ENCODE results near the gene PLCB1.

The PLCB1 gene

DNA sequence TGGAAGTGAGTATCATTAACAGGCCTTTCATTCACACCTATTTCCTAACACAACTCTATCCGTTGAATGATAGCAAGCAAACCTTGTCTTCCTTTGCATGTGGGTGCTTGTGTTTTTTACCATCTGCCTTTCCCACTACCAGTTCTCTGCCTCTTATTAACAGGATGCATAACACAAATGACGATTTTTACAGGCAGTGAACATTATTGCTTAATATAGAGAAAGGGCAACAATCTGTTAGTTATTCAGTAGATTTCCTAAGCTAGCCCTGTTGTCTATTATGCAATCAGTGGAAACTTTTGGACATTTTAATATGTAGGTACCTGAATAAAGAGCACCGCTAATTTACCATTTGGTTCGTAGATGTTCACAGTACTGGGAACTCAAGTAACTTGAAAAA lies 588.0 kb downstream of the PLCB1 start:
- peak; percentile 15 for DNase-seq (ENCODE audit: low read depth)

DNA sequence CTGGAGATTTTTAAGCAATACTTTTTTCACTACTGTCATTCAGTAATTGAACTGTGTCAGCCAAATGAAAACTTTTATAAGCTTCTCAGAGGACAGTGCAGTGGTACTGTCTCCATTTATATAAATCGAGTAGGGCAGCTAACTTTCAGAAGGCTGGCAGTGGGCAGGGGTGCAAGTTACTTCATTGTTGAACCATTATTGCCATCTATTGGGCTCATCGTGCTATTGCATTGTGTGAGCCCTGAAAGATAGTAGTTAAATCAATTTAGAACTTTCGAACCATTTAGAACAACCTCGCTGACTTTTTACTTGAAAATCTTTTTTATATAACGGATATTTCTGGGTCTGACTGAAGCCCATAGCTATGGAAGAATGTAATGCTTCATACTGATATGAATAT lies 589.0 kb downstream of the PLCB1 start:
- DNase-seq (ENCODE audit: low read depth): peak; percentile 70

DNA sequence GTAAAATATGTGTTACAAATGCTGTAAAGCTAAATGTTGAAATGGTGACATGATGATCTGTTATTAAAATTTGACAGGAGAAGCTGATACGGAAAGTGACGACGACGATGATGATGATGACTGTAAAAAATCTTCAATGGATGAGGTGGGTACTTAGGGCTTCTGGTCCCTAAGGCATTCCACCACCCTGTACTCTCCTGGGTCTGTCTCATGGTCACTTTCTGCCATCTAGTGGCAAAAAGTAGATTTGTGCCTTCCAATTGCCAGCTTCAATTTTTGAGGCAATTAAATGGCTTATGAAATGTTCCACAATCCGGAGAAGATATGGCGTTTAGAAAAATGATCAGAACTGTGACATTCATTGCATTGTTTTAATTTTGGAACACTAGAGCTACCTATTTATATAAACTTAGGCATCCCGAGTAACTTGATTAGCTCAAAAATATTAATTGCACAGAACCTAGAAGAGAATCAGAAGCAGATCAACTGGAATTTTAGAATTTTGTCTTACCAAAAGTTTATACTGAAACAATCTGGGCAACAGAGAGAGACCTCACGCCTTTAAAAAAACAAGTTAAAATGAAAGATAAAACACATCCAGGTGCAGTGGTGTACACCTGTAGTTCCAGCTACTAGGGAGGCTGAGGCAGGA lies 590.3 kb downstream of the PLCB1 start:
- peak; percentile 77 for DNase-seq (ENCODE audit: low read depth)

DNA sequence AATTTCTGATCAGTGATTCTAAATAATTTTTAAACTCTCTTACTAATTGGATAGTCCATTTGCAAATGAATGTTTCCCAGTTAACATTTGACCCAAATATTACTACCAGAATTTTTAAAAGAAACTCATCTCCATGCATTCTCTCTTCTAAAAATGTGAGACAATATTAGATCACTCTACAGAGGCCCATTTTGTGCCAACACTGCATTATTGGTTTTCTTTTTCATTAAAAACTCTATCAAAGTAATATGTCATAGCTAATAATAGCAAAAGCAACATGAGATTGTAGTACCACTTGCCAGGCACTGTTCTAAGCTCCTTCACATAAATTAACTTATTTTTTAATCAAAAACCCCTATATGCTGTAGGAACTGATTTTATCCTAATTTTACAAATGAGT lies 591.2 kb downstream of the PLCB1 start:
- DNase-seq (ENCODE audit: low read depth): no peak

DNA sequence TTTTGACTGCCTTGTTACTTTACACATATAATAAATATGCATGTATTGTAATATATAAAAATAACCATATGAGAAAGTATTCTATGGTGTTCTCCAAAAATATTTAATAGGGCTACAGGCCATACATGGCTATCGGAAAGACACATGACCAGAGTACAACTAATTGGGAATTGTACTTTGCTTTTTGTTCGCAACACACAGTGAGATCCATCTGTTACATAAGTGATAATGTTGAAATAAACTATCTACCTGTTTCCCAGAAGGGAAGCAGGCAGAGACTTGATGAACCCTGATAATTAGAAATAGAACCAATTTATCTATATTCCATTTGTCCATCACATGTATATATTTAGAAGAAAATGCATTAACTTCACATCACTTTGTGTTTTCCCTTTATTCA lies 592.8 kb downstream of the PLCB1 start:
- no peak for DNase-seq (ENCODE audit: low read depth)

DNA sequence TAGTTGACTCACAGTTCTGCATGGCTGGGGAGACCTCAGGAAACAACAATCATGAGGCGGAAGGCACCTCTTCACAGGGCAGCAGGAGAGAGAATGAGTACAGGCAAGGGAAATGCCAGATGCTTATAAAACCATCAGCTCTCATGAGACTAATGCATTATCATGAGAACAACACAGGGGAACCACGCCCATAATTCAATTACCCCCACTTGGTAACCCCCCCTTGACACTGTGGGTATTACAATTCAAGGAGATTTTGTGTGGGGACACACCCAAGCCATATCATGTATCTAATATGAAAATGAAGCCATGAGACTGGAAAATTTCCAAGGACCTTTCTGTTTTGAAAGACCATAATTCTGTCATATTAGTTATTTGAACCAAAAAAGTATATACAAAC lies 594.4 kb downstream of the PLCB1 start:
- no peak for DNase-seq (ENCODE audit: low read depth)

DNA sequence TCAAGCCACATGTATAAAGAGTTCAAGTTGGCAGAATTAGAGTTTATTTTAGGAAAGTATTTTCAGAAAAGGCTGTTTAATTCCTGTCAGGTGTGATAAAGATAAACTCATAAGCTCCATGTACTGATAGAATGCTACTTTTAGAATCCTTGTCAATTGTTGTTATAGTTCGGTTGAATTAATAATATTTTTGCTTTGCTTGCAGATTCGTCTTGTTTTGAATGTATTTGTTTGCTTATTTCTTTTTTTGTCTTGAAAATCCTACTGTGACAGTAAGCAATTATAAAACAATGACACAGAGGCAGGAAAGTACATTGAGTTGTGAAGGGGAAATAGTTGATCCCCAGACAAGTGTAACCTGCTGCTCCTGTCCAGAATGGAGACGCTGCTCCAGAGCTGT lies 602.9 kb downstream of the PLCB1 start:
- DNase-seq (ENCODE audit: low read depth): no peak

DNA sequence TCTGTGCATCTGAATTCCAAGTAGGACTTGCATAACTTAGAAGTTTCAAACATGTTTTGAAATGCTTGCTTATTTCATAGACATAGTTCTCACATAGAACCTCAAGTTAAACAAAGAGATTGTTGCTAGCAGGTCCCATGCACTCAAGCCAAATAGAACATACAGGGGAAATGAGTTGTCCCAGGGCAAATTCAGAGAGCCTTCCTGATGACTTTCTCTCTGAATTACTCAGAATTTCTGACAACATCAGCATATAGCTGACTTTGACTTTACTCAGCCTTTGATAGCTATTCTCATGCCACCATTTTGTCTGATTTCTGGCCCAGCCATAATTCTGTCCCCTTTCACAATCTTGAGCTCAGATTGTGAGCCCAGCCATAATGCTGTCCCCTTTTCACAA lies 603.6 kb downstream of the PLCB1 start:
- DNase-seq (ENCODE audit: low read depth): no peak

DNA sequence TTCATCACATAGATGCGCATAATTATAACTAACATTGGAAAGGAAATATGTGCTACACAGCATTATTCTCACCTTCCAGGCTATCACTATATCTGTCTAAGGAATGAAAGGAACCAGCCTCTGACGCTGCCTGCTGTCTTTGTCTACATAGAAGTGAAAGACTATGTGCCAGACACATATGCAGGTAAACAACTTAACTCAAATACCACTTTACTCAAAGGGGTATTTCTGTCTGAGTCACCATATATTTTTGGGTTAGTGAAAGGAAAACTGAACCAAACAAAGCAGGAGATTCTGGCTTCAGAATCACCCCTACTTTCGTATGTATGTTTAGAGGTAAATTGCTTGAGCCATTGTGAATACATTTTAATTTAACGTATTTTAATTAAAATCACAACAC lies 608.2 kb downstream of the PLCB1 start:
- DNase-seq (ENCODE audit: low read depth): no peak

DNA sequence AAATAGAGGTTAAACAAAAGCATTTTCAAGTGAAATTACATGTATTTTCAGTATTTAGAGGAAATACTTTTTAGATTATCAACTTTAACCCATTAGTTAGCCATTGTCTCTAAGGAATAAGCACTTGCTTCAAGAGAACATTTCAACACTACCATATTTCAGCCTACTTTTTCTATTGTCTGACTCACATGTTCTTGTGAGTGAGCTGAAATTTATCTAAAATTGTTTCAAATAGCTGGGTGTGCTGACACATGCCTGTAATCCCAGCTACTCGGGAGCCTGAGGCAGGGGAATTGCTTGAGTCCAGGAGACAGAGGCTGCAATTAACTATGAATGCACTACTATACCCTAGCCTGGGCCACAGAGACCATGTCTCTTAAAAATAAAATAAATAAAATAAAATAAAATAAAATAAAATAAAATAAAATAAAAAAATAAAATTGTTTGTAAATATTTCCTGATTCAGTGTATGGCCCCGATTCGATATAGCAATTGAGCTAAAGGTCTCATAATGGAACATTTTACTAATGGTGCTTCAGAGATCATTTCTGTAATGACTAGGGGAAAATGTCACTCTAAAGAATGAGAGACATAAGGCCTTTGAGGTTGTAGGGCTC lies 612.3 kb downstream of the PLCB1 start:
- DNase-seq (ENCODE audit: low read depth): peak; percentile 35

DNA sequence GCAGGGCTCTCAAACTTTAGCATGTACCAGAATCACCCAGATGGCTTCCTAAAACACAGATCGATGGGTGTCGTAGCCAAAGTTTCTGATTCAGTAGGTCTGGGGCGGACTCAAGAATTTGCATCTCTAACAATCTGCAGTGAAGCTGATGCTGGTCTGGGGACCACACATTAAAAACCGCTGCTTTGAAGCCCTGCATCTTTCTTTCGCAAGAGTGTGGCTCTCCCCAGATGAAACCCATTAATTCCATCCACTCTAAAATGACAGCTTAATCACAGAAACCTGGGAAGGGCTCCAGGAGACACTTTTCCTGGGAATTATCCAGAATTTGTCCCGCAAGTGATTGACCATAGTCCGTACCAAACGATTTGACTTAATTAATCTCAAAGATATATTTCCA lies 617.0 kb downstream of the PLCB1 start:
- DNase-seq (ENCODE audit: low read depth): peak; percentile 64

DNA sequence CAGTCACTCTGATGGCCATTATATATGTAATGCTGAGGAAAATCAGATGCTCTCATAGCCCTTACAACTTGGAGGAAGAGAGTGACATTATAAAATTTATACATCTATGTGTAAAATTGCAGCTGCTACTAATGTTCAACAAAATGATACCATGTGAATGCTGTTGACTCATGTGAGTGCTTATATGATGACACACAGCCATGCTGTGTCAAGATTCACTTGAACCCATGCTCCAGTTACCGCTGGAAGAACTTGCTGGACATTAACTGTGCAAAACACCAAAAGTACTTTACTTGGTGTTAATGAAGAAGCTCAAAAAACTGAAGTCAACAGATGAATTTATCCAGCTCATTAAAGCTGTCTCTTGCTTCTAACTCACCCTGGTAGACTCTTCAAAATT lies 617.9 kb downstream of the PLCB1 start:
- DNase-seq (ENCODE audit: low read depth): peak; percentile 69

DNA sequence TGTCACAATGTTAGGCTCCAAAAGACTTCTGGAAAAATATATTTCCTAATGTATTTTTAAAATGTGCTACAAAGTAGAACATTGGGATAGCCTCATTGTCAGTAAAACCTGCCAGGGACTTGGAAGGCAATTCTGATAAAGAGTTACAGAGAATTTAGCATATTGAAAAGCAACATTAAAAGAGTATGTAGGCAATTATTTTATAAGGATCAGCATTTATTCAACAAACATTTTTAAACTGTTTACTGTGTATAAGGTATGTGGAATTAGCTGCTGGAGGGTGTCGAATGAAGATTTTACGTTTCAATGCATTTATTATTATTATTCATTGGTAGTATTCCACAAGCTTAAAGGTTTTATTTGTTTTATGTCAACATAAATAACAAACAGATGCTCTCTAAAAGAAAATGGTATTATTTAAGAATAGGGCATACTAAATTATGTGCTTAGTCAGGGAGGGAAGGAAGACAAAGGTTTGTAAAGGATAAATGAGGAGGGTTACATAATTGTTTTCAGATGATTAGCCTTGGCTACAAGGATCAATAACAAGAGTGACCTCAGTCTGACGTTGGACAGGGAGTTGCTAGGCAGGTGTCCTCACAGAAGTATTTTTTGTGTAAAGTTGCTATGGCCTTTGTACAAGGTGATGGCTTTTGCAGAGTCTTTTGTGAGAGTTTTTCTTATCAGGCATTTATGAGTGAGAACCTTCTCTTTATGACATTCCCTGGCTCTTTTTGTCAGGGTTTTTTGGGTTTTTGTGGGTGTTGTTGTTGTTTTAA lies 623.5 kb downstream of the PLCB1 start:
- DNase-seq (ENCODE audit: low read depth): no peak

DNA sequence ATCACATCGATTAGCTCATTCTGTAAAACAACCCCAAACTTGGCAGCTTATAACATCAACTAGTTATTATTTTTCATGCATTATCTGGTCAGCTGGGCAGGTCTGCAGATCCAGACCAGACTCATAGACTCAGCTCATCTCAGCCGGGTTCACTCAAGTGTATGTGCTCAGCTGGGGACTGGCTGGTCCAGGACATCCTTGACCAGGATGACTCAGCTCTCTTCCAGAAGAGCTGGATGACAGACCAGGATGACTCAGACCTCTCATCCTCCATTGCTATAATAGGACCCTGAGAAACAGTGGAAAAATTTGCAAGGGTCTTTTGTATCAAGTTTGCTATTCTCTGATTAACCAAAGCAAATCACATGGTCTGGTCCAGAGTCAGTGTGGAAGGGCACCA lies 624.3 kb downstream of the PLCB1 start:
- peak; percentile 97 for DNase-seq (ENCODE audit: low read depth)

DNA sequence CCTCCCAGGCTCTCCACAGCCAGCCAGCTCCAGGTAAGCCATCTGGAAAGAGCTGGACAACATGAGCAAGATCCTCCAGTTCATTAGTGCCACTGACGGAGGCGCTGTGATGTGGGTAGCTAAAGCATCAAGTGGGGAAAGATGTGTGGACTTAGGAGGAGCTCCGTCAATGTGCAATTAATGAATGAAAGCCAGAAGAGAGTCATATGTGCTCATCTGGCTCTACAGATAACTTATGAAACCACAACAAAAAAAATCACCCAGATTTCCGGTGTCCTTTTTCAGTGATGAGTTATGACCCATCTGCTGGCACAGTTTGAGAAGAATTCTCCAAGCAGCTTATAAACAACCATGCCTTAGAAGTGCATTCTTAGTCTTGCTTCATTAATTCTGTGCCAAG lies 625.1 kb downstream of the PLCB1 start:
- DNase-seq (ENCODE audit: low read depth): peak; percentile 96

DNA sequence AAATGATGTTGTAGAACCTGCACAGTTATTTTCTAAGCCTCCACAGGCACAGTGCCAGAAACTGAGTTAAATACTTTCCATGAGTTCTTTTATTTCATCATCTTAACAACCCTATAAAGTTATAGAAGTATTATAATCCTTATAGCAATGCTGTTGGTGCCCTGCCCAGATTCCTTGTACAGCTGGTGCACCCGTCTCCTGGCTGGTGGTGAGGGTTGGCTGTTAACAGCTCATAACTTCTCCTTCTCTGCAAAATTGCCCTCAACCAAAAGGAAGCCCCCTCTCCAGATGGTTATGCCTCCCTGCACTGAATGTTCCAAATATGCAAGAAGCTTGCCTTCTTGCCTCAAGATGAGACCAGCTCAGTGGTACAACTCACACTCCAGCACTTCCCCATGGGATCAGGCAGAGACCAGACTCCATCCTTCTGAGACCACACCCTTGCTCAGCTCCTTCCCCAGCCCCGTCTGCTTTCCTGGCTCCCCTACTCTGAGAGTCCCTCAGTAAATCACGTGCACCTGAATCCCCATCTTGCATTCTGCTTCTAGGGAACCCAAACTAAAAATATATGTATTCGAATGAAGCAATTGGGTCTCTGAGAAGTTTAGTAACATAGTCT lies 632.4 kb downstream of the PLCB1 start:
- DNase-seq (ENCODE audit: low read depth): peak; percentile 62

DNA sequence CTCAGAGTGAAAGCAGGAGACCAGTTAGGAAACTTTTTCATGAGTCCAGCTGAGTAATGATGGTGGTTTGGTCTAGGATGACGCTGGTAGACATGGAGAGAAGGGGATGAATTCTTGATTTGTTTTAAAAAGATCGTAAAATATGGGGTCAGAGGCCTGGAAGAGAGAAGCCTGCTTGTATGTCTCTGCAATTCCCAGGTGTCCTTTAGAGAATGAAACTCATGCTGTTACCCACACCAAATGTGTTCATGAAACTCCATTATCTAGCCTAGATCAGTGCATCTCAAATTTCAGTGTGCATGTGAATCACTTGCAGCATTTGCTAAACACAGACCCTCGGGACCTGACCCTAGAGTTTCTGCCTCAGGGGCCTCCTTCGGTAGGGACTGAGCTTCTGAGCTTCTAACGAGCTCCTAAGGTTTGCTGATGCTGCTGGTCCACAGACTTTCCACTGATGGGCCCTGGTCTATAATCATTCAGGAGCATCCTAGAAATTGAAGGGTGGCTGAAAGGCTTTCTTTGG lies 634.9 kb downstream of the PLCB1 start:
- DNase-seq (ENCODE audit: low read depth): no peak

DNA sequence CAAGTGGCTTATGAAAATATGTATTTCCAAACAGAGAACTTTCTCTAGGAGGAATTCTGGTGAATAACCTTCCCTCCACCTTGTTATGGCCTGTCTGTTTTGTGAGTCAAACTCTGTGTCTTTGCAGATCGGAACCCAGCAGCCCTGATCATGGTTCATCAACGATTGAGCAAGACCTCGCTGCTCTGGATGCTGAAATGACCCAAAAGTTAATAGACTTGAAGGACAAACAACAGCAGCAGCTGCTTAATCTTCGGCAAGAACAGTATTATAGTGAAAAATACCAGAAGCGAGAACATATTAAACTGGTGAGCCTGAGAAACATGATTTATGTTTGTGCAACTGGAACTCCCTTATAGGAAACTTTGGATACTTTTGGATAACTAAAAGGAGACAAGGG lies 642.3 kb downstream of the PLCB1 start:
- DNase-seq (ENCODE audit: low read depth): no peak

DNA sequence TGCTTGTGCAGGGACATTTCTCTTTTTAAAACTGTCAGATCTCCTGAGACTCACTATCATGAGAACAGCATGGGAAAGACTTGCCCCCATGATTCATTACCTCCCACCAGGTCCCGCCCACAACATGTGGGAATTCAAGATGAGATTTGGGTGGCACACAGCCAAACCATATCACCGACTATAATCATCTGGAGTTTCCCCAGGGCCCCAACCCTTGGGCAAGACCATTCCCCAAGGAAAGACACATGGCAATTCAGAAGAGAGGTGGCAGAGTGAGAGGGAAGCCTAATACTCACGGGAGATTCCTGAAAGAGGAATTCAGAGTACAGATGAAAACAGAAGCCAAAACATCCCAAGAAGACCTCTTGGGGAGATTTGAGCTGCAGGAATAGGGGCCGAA lies 645.8 kb downstream of the PLCB1 start:
- DNase-seq (ENCODE audit: low read depth): peak; percentile 38

DNA sequence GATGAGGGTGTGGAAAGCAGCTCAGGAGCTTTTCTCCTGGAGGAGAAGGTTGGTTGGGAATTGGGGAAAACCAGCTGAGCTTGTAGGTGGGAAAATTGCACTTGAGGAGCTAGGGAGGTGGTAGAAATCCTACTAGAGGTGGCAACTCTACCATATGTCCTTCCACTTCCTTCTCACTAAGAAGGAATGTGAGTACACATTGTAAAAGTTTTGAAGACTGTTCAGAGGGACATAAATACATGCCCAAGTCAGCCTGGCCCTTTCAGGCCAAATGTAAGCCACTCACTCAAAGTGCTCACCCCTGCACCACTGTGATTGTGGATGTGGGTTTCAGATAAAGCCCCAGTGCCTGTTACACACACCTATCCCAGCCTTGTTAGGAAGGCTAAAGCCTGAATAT lies 646.3 kb downstream of the PLCB1 start:
- peak; percentile 24 for DNase-seq (ENCODE audit: low read depth)

DNA sequence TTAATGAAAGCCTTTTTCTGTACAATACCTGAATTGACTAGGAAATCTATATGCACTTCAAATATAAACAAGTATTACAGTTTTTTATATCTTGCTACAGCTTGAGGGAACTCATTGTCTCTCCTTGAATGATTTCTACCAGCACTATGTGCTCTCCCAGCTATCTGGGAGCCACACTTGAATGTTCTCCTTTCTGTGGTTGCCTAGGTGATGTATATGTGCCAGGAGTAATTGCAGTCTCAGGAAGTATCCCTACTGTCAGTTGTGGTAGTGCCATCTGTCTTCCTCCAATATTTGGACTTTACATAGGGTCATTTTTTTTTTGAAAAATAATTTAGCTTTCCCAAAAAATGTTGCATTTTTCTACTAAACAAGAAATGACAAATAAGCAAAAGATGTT lies 648.8 kb downstream of the PLCB1 start:
- no peak for DNase-seq (ENCODE audit: low read depth)

DNA sequence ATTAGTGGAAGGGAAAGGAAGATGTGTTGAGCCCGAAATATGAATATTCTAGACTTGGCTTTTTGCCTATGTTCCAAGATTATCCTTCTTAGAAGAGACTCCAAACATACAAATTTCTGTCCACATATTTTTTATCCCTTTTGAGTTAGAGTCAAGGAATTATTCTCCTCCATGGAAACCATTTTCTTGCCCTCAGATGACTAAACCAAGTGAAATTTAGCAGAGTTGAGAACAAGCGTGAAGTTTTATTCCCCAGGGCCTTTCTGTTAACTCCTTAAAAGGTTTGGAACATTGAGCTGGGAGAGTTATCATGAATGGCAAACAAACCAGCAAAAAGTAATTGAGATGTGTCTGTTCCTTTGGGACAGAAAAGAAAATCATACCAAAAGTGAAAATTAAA lies 650.7 kb downstream of the PLCB1 start:
- DNase-seq (ENCODE audit: low read depth): peak; percentile 84

DNA sequence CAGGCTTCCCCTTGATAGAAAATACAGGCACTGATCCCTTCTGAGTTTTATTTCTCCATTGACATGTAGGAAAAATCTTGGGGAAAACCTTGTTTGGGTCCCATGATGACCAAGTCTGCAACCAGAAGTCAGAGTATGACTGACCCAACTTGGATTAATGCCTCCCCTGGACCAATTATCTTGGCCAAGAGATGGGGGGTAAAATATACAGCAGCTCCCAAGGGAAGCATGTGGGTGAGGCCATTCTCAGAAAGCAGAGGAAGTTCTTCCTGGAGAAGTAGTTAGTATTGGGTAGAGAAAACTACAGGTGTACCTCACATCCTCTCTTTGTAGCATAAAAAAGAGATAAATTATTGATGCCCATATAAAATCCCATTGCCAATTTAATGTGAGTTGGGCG lies 651.7 kb downstream of the PLCB1 start:
- no peak for DNase-seq (ENCODE audit: low read depth)
